ENCODE results near the gene MLH3. TPM values are rescaled to one million over a fixed set of nuclear protein-coding genes. Genes with fewer than 3 reads are reported as not detected.

The MLH3 gene
- total RNA-seq, 2 experiments from 2014 or later: 6.6 to 6.7 TPM

DNA sequence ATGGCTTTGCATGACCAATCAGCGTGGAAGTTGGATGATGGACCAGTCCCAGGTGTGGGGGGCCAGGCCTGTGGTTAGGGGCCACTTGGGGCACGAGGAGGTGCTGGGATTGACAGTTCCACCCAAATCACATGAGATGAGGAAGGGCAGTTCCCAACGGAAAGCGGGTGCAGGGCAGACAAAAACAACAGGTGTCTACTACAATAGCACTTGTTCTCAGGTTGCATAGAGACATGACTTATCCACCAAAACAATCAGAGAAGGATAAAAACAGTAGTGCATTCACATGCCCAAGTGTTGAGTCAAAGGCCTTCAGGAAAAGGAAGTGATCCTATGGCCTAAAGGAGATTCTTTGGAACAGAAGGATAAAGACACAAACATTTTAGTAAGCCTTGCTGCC, 63.1 kb downstream of the MLH3 start:
- no peaks in the 10 kb centered on the region for H3K9me2 ChIP-seq (ENCODE audit: insufficient read depth, low read length)
- BruUV-seq (replicated peaks): no TSS peak
- H4K20me1 ChIP-seq (ENCODE audit: insufficient read depth, low read length): no peaks in the 10 kb centered on the region
- POLR2A ChIA-PET: no interaction called here
- H3K79me2 ChIP-seq (ENCODE audit: insufficient read depth, low read depth, low read length): no peaks in the 10 kb centered on the region
- H3K27ac ChIP-seq (ENCODE audit: low read depth, low read length, poor library complexity, severe bottlenecking): no peak overlapping the region
- H3K4me2 ChIP-seq (ENCODE audit: low read length): no peak overlapping the region
- TF ChIP-seq, protein P1, sequence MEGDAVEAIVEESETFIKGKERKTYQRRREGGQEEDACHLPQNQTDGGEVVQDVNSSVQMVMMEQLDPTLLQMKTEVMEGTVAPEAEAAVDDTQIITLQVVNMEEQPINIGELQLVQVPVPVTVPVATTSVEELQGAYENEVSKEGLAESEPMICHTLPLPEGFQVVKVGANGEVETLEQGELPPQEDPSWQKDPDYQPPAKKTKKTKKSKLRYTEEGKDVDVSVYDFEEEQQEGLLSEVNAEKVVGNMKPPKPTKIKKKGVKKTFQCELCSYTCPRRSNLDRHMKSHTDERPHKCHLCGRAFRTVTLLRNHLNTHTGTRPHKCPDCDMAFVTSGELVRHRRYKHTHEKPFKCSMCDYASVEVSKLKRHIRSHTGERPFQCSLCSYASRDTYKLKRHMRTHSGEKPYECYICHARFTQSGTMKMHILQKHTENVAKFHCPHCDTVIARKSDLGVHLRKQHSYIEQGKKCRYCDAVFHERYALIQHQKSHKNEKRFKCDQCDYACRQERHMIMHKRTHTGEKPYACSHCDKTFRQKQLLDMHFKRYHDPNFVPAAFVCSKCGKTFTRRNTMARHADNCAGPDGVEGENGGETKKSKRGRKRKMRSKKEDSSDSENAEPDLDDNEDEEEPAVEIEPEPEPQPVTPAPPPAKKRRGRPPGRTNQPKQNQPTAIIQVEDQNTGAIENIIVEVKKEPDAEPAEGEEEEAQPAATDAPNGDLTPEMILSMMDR (conservative IDR thresholded peaks at IDR 0.05; ENCODE audit: low read length): no peak
- no peak for TF ChIP-seq EZH2phosphoT487 (IDR thresholded peaks at IDR 0.05; ENCODE audit: borderline replicate concordance, low read depth, low read length)
- H2AFZ ChIP-seq (ENCODE audit: low read length): no peak overlapping the region
- no peaks in the 10 kb centered on the region for H3K4me1 ChIP-seq (ENCODE audit: insufficient read depth, low read length, poor library complexity, severe bottlenecking)
- H3K36me3 ChIP-seq (ENCODE audit: insufficient read depth, low read length): no peaks in the 10 kb centered on the region
- H3K9me3 ChIP-seq (ENCODE audit: low read length): no peaks in the 10 kb centered on the region
- intact Hi-C loops (cut with micrococcal nuclease; ENCODE audit: unreplicated experiment): no loop called here
- H3K4me3 ChIP-seq (ENCODE audit: low read depth, low read length, poor library complexity, severe bottlenecking): no peak overlapping the region
- no peak for DNase-seq (ENCODE audit: low spot score)
- CTCF ChIA-PET (ENCODE audit: unreplicated experiment): no interaction called here

DNA sequence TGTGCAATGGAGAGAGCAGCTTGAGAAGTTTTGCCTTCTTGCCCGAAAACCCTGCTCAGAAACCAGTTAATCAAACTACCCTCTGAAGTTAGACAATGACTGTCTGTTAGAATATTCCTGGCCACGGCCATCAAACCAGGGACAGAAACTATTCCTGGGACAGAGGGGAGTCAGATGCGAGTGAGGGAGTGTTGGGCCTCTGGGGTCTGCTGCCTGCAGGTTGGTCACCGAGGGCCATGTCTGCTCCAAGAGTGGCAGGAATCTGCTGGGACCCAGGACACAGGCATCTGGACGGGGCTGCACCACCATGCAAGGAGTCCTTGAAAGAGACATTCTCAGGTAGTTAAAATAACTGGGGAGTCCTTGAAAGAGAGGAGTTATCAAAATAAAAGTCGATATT, 65.5 kb downstream of the MLH3 start:
- DNase-seq (ENCODE audit: low spot score): no peak
- intact Hi-C loops (cut with micrococcal nuclease; ENCODE audit: unreplicated experiment): no loop called here
- H3K9me2 ChIP-seq (ENCODE audit: insufficient read depth, low read length): no peaks in the 10 kb centered on the region
- no peaks in the 10 kb centered on the region for H3K36me3 ChIP-seq (ENCODE audit: insufficient read depth, low read length)
- H3K4me1 ChIP-seq (ENCODE audit: insufficient read depth, low read length, poor library complexity, severe bottlenecking): no peaks in the 10 kb centered on the region
- H3K79me2 ChIP-seq (ENCODE audit: insufficient read depth, low read depth, low read length): no peaks in the 10 kb centered on the region
- H2AFZ ChIP-seq (ENCODE audit: low read length): no peak overlapping the region
- H4K20me1 ChIP-seq (ENCODE audit: insufficient read depth, low read length): no peaks in the 10 kb centered on the region
- no peak overlapping the region for H3K27ac ChIP-seq (ENCODE audit: low read depth, low read length, poor library complexity, severe bottlenecking)
- ChIA-PET CTCF (ENCODE audit: unreplicated experiment) (no interaction called here), POLR2A (no interaction called here)
- H3K9me3 ChIP-seq (ENCODE audit: low read length): no peaks in the 10 kb centered on the region
- no peak for TF ChIP-seq EZH2phosphoT487 (IDR thresholded peaks at IDR 0.05; ENCODE audit: borderline replicate concordance, low read depth, low read length)
- TF ChIP-seq, protein P1 (conservative IDR thresholded peaks at IDR 0.05; ENCODE audit: low read length): no peak
- no peak overlapping the region for H3K4me3 ChIP-seq (ENCODE audit: low read depth, low read length, poor library complexity, severe bottlenecking)
- BruUV-seq (replicated peaks): no TSS peak
- H3K4me2 ChIP-seq (ENCODE audit: low read length): no peak overlapping the region

DNA sequence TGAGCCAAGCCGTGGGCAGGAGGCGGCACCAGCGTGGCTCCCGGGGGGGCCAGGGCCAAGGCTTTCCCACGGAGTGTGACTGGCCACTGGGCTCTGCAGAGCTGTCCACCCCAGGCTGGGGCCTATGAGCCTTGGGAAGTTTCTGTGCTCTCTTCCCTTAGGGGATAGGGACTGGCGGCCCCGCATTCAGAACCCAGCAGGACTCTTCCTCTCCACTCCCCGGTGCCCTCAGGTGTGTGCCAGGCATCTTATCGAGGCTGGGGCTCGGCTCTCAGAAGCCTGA, 66.3 kb downstream of the MLH3 start:
- DNase-seq (ENCODE audit: low spot score): no peak
- Histone ChIP-seq H4K20me1 (ENCODE audit: insufficient read depth, low read length) (no peaks in the 10 kb centered on the region), H2AFZ (ENCODE audit: low read length) (no peak overlapping the region), H3K9me2 (ENCODE audit: insufficient read depth, low read length) (no peaks in the 10 kb centered on the region), H3K4me2 (ENCODE audit: low read length) (no peak overlapping the region), H3K36me3 (ENCODE audit: insufficient read depth, low read length) (no peaks in the 10 kb centered on the region), H3K27ac (ENCODE audit: low read depth, low read length, poor library complexity, severe bottlenecking) (no peak overlapping the region), H3K79me2 (ENCODE audit: insufficient read depth, low read depth, low read length) (no peaks in the 10 kb centered on the region), H3K4me3 (ENCODE audit: low read depth, low read length, poor library complexity, severe bottlenecking) (no peak overlapping the region), H3K4me1 (ENCODE audit: insufficient read depth, low read length, poor library complexity, severe bottlenecking) (no peaks in the 10 kb centered on the region), H3K9me3 (ENCODE audit: low read length) (no peaks in the 10 kb centered on the region)
- TF ChIP-seq, protein P1 (conservative IDR thresholded peaks at IDR 0.05; ENCODE audit: low read length): no peak
- no peak for TF ChIP-seq EZH2phosphoT487 (IDR thresholded peaks at IDR 0.05; ENCODE audit: borderline replicate concordance, low read depth, low read length)
- ChIA-PET CTCF (ENCODE audit: unreplicated experiment) (interaction anchor here (0.5 kb wide), 1 partner anchor 62 kb away, joined by 3 read pairs; the partner anchor contains the start of gene RPS6KL1), POLR2A (no interaction called here)
- BruUV-seq (replicated peaks): no TSS peak
- intact Hi-C loops (cut with micrococcal nuclease; ENCODE audit: unreplicated experiment): no loop called here

Data from OCI-LY7 (cell line).